IMR-90 (cell line): Measurements from ENCODE around the gene TAGLN. TPM values are rescaled to one million over a fixed set of nuclear protein-coding genes. Genes with fewer than 3 reads are reported as not detected.

Experiments
- ATAC-seq: fragments of 200-7000 bp; cut with Tn5 transposase; 2 replicates; pipeline ENCODE4 v1.9.1; 2020; ENCODE audit warnings: low read depth, mild to moderate bottlenecking, moderate library complexity
- BruUV-seq: library from RNA; stranded (reverse); fragments of 400-500 nt; replicated peaks from 2 replicates; lab custom pipeline; 2021; lab: Mats Ljungman, UMichigan
- CTCF ChIA-PET: fragments of 300-600 bp; formaldehyde crosslinking; extraction: SDS; loops from one replicate; lab custom pipeline; 2021; ENCODE audit warnings: antibody characterized with exemption; lab: Yijun Ruan, JAX
- POLR2A ChIA-PET: fragments of 300-600 bp; sonication (Branson Sonifier 250); formaldehyde crosslinking; loops from one replicate; lab custom pipeline; 2022; ENCODE audit warnings: antibody characterized with exemption; ENCODE audit not compliant: unreplicated experiment; lab: Charles Lee
- DNase-seq: peaks from one replicate; pipeline ENCODE4 v3.0.0; 2013
- H2AFZ ChIP-seq: replicated peaks from 2 replicates; pipeline ENCODE3; 2013; ENCODE audit warnings: low read length, mild to moderate bottlenecking; ENCODE audit not compliant: poor library complexity
- H2AK5ac ChIP-seq: 2 replicates; pipeline ENCODE4 v1.6.1; 2013; ENCODE audit warnings: low read depth, low read length, inconsistent platforms
- H2AK9ac ChIP-seq: replicated peaks from 2 replicates; pipeline ENCODE3; 2013; ENCODE audit warnings: mild to moderate bottlenecking, low read depth, low read length, moderate library complexity; ENCODE audit not compliant: poor library complexity
- H2BK120ac ChIP-seq: 2 replicates; pipeline ENCODE4 v1.6.1; 2013; ENCODE audit warnings: low read depth, low read length, inconsistent platforms
- H2BK15ac ChIP-seq: 3 replicates; pipeline ENCODE4 v1.6.1; 2013; ENCODE audit warnings: low read depth, low read length, inconsistent platforms
- H2BK20ac ChIP-seq: 2 replicates; pipeline ENCODE4 v1.6.1; 2013; ENCODE audit warnings: low read depth, mild to moderate bottlenecking, inconsistent platforms, low read length, moderate library complexity
- H2BK5ac ChIP-seq: 2 replicates; pipeline ENCODE4 v1.6.1; 2013; ENCODE audit warnings: mild to moderate bottlenecking, low read depth, low read length, inconsistent platforms; ENCODE audit not compliant: poor library complexity, severe bottlenecking
- H3K14ac ChIP-seq: replicated peaks from 2 replicates; pipeline ENCODE4 v1.6.1; 2013; ENCODE audit warnings: low read depth, low read length, inconsistent platforms
- H3K18ac ChIP-seq: 2 replicates; pipeline ENCODE4 v1.6.1; 2013; ENCODE audit warnings: low read depth, low read length, control low read depth
- H3K23ac ChIP-seq: 2 replicates; pipeline ENCODE4 v1.6.1; 2013; ENCODE audit warnings: low read depth, low read length, inconsistent platforms
- H3K27ac ChIP-seq: 2 replicates; pipeline ENCODE4 v1.5.1; 2013; ENCODE audit warnings: mild to moderate bottlenecking, control low read depth, low read length; ENCODE audit not compliant: insufficient read depth
- H3K27me3 ChIP-seq: 2 replicates; pipeline ENCODE4 v1.6.1; 2013; ENCODE audit warnings: low read length; ENCODE audit not compliant: control insufficient read depth, insufficient read depth
- H3K36me3 ChIP-seq: 2 replicates; pipeline ENCODE4 v1.6.1; 2013; ENCODE audit warnings: low read length, mixed read lengths; ENCODE audit not compliant: control insufficient read depth, insufficient read depth
- H3K4ac ChIP-seq: 2 replicates; pipeline ENCODE4 v1.6.1; 2013; ENCODE audit warnings: low read depth, low read length, inconsistent platforms
- H3K4me1 ChIP-seq: 2 replicates; pipeline ENCODE4 v1.6.1; 2013; ENCODE audit warnings: low read length, mixed read lengths; ENCODE audit not compliant: control insufficient read depth, insufficient read depth
- H3K4me2 ChIP-seq: 2 replicates; pipeline ENCODE4 v1.6.1; 2013; ENCODE audit warnings: low read depth, mild to moderate bottlenecking, control low read depth, low read length, moderate library complexity
- H3K4me3 ChIP-seq: 2 replicates; pipeline ENCODE4 v1.5.1; 2013; ENCODE audit warnings: low read depth, mild to moderate bottlenecking, control low read depth, low read length, moderate library complexity; ENCODE audit not compliant: insufficient read depth
- H3K56ac ChIP-seq: 2 replicates; pipeline ENCODE4 v1.6.1; 2013; ENCODE audit warnings: low read length, inconsistent platforms; ENCODE audit not compliant: insufficient read depth; ENCODE audit errors: extremely low read depth
- H3K79me1 ChIP-seq, 2 experiments: 2 replicates each; pipeline ENCODE4 v1.6.1; 2013; ENCODE audit warnings: low read length in 2 of 2, inconsistent platforms in 1 of 2, low read depth in 1 of 2
- H3K9ac ChIP-seq: 2 replicates; pipeline ENCODE4 v1.6.1; 2013; ENCODE audit warnings: low read depth, low read length, control low read depth
- H3K9me1 ChIP-seq: 2 replicates; pipeline ENCODE4 v1.6.1; 2013; ENCODE audit warnings: low read length, inconsistent platforms; ENCODE audit not compliant: insufficient read depth
- H3K9me3 ChIP-seq: 2 replicates; pipeline ENCODE4 v1.6.1; 2013; ENCODE audit warnings: low read length; ENCODE audit not compliant: control insufficient read depth, insufficient read depth
- H4K20me1 ChIP-seq: 2 replicates; pipeline ENCODE4 v1.6.1; 2013; ENCODE audit warnings: low read length, inconsistent platforms; ENCODE audit not compliant: insufficient read depth
- H4K5ac ChIP-seq: 2 replicates; pipeline ENCODE4 v1.6.1; 2013; ENCODE audit warnings: mild to moderate bottlenecking, low read depth, low read length, control low read depth
- H4K8ac ChIP-seq, 2 experiments: 2 replicates each; pipeline ENCODE4 v1.6.1; 2013; ENCODE audit warnings: low read depth in 2 of 2, low read length in 2 of 2, control low read depth in 1 of 2, inconsistent platforms in 1 of 2
- H4K91ac ChIP-seq: 2 replicates; pipeline ENCODE4 v1.6.1; 2013; ENCODE audit warnings: low read depth, low read length, inconsistent platforms; ENCODE audit not compliant: insufficient read depth
- BHLHE40 ChIP-seq: fragments of 150-350 bp; IDR thresholded peaks from 2 replicates; pipeline ENCODE4 v1.6.1; 2016; ENCODE audit warnings: mild to moderate bottlenecking, low read depth, low read length
- CEBPB ChIP-seq: IDR thresholded peaks from 2 replicates; pipeline ENCODE4 v1.6.1; 2012; ENCODE audit warnings: low read depth, low read length, improper control_type of control experiment
- CHD1 ChIP-seq: IDR thresholded peaks from 2 replicates; pipeline ENCODE4 v1.6.1; 2012; ENCODE audit warnings: low read depth, low read length, improper control_type of control experiment
- FOS ChIP-seq: fragments of 150-350 bp; IDR thresholded peaks from 2 replicates; pipeline ENCODE4 v1.6.1; 2016; ENCODE audit warnings: low read depth, low read length
- MAFK ChIP-seq: IDR thresholded peaks from 2 replicates; pipeline ENCODE4 v1.6.1; 2012; ENCODE audit warnings: low read depth, low read length, improper control_type of control experiment
- MAZ ChIP-seq: IDR thresholded peaks from 2 replicates; pipeline ENCODE4 v1.6.1; 2012; ENCODE audit warnings: low read depth, mild to moderate bottlenecking, low read length, improper control_type of control experiment, moderate library complexity, borderline replicate concordance
- MXI1 ChIP-seq: IDR thresholded peaks from 2 replicates; pipeline ENCODE4 v1.6.1; 2012; ENCODE audit warnings: low read depth, mild to moderate bottlenecking, low read length, moderate library complexity, borderline replicate concordance
- NFE2L2 ChIP-seq: fragments of 150-350 bp; IDR thresholded peaks from 2 replicates; pipeline ENCODE4 v1.6.1; 2016; ENCODE audit warnings: low read depth, mild to moderate bottlenecking, low read length
- POLR2A ChIP-seq: IDR thresholded peaks from 2 replicates; pipeline ENCODE4 v1.6.1; 2012; ENCODE audit warnings: mild to moderate bottlenecking, low read depth, low read length
- RAD21 ChIP-seq: IDR thresholded peaks from 2 replicates; pipeline ENCODE4 v1.6.1; 2012; ENCODE audit warnings: low read length, improper control_type of control experiment
- RCOR1 ChIP-seq: IDR thresholded peaks from 2 replicates; pipeline ENCODE4 v1.6.1; 2012; ENCODE audit warnings: mild to moderate bottlenecking, low read length, improper control_type of control experiment; ENCODE audit not compliant: insufficient replicate concordance
- RFX5 ChIP-seq: IDR thresholded peaks from 2 replicates; pipeline ENCODE4 v1.8.0; 2012; ENCODE audit warnings: low read depth, mild to moderate bottlenecking, low read length, moderate library complexity
- SMC3 ChIP-seq: fragments of 150-350 bp; IDR thresholded peaks from 2 replicates; pipeline ENCODE4 v1.6.1; 2016; ENCODE audit warnings: low read depth, mild to moderate bottlenecking, antibody characterized with exemption, low read length, moderate library complexity
- WGBS, 2 experiments: methylation state at CpG; one replicate each; pipeline versions ENCODE4 v1.1.5 to v1.1.7; 2013; ENCODE audit warnings: missing lambda C conversion rate in 2 of 2; ENCODE audit not compliant: insufficient read length in 1 of 2; ENCODE audit errors: extremely low coverage in 2 of 2; 5-methylcytosine and 5-hydroxymethylcytosine counted together
- dilution Hi-C: fragments of 300-500 bp; cut with HindIII; formaldehyde crosslinking; loops from one replicate; pipeline ENCODE4 v1.14.3; 2018; ENCODE audit warnings: low sequenced_read_pairs; ENCODE audit not compliant: unreplicated experiment
- in situ Hi-C: fragments of 300-500 bp; cut with MboI; formaldehyde crosslinking; loops from 3 replicates; pipeline ENCODE4 v1.14.3; 2019; ENCODE audit warnings: low sequenced_read_pairs, inconsistent platforms, mixed read lengths
- intact Hi-C: fragments of 100-400 bp; cut with micrococcal nuclease; formaldehyde crosslinking; loops from 2 replicates; pipeline ENCODE4 v1.10.0; 2022
- polyA plus RNA-seq, 3 experiments: library from polyadenylated mRNA; depleted of rRNA; stranded (reverse); fragments of >200 nt; gene quantifications; 2 replicates each; pipeline ENCODE4 v1.2.3, GENCODE V29; 2012; ENCODE audit warnings: low replicate concordance in 1 of 3
- total RNA-seq: library from RNA; depleted of rRNA; stranded (reverse); fragments of >200 nt; gene quantifications from 2 replicates; pipeline ENCODE4 v1.2.3, GENCODE V29; 2012
- TF ChIP-seq, protein P1 (sequence below): fragments of 150-350 bp; IDR thresholded peaks from 2 replicates; pipeline ENCODE4 v1.6.1; 2017; ENCODE audit warnings: mild to moderate bottlenecking, antibody characterized with exemption, low read length, low read depth
- TF ChIP-seq, protein P2 (sequence below): fragments of 150-350 bp; IDR thresholded peaks from 2 replicates; pipeline ENCODE4 v1.6.1; 2016; ENCODE audit warnings: low read depth, mild to moderate bottlenecking, low read length, moderate library complexity, borderline replicate concordance
- TF ChIP-seq, protein P3 (sequence below): conservative IDR thresholded peaks from 2 replicates; pipeline ENCODE4 v1.5.1; 2012; ENCODE audit warnings: mild to moderate bottlenecking, low read depth, low read length, improper control_type of control experiment

TAGLN gene
- total and polyA plus RNA-seq, 2 of the 4 experiments (the other 2 are of a cell fraction), result 2,558 to 3,760 TPM

DNA sequence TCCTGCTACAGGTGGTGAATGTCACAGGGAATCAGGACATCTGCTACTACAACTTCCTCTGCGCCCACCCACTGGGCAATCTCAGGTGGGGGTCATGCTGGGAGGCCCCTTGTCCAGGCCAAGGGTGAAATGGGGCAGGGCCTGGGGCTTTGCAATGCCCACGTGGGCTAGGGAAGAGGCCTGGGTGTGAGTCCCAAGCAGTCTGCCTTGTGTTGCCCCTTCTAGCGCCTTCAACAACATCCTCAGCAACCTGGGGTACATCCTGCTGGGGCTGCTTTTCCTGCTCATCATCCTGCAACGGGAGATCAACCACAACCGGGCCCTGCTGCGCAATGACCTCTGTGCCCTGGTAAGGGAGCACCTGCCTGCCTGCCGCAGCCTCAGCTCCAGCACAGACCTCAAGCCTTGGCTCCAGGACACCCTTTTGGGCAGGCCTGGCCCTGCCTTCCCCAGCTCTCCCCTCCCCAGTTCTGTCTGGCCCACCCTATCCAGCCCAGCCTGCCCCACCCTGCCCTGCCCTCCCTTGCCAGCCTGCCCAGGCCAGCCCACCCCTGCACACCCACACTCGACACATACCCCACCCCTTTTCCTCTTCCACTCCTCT, 9.1 kb upstream of the TAGLN start:
- H4K20me1 ChIP-seq, result no peaks in the 10 kb centered on the region
- no peak overlapping the region for H3K9ac ChIP-seq
- 0 out of 2 replicates have a peak, but pooled peaks cover 4% of the 10 kb centered on the region for H3K9me1 ChIP-seq
- H3K27ac ChIP-seq, result no peak overlapping the region
- dilution Hi-C loops (no loop called here), intact Hi-C loops (no loop called here), in situ Hi-C loops (no loop called here)
- peaks cover 70% of the 10 kb centered on the region for H3K36me3 ChIP-seq
- ChIA-PET CTCF (no interaction called here), POLR2A (no interaction called here)
- no peak overlapping the region for H3K23ac ChIP-seq
- no peaks in the 10 kb centered on the region for H3K79me1 ChIP-seq
- no TSS peak for BruUV-seq
- no peaks in the 10 kb centered on the region for H3K4me1 ChIP-seq
- no peak overlapping the region for H2AK9ac ChIP-seq
- no peak overlapping the region for H2BK20ac ChIP-seq
- no peak overlapping the region for H2AFZ ChIP-seq
- WGBS, 2 experiments, result 93% methylated on average over 4 of the region's 8 CpGs; no CpG with 5 or more reads in 1 of the 2 experiments
- no peak overlapping the region for H2BK15ac ChIP-seq
- no peak overlapping the region for H2BK120ac ChIP-seq
- no peak overlapping the region for H4K8ac ChIP-seq
- no peak overlapping the region for H3K14ac ChIP-seq
- H3K18ac ChIP-seq, result no peak overlapping the region
- no peaks in the 10 kb centered on the region for H3K9me3 ChIP-seq
- DNase-seq, result no peak
- no peak overlapping the region for H4K5ac ChIP-seq
- no peak overlapping the region for H3K4me2 ChIP-seq
- no peak overlapping the region for H3K4ac ChIP-seq
- H2AK5ac ChIP-seq, result no peak overlapping the region
- H3K27me3 ChIP-seq, result no peaks in the 10 kb centered on the region
- ATAC-seq, result no peak
- H2BK5ac ChIP-seq, result no peak overlapping the region
- no peak overlapping the region for H3K56ac ChIP-seq
- no peak for TF ChIP-seq MAFK
- no peak for TF ChIP-seq FOS
- TF ChIP-seq RFX5, result no peak
- TF ChIP-seq, protein P1, sequence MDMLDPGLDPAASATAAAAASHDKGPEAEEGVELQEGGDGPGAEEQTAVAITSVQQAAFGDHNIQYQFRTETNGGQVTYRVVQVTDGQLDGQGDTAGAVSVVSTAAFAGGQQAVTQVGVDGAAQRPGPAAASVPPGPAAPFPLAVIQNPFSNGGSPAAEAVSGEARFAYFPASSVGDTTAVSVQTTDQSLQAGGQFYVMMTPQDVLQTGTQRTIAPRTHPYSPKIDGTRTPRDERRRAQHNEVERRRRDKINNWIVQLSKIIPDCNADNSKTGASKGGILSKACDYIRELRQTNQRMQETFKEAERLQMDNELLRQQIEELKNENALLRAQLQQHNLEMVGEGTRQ, result no peak
- no peak for TF ChIP-seq MAZ
- TF ChIP-seq, protein P2, sequence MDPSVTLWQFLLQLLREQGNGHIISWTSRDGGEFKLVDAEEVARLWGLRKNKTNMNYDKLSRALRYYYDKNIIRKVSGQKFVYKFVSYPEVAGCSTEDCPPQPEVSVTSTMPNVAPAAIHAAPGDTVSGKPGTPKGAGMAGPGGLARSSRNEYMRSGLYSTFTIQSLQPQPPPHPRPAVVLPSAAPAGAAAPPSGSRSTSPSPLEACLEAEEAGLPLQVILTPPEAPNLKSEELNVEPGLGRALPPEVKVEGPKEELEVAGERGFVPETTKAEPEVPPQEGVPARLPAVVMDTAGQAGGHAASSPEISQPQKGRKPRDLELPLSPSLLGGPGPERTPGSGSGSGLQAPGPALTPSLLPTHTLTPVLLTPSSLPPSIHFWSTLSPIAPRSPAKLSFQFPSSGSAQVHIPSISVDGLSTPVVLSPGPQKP, result no peak
- TF ChIP-seq BHLHE40, result no peak
- TF ChIP-seq NFE2L2, result no peak
- TF ChIP-seq MXI1, result no peak
- TF ChIP-seq RCOR1, result no peak
- TF ChIP-seq SMC3, result no peak
- TF ChIP-seq CEBPB, result no peak
- no peak for TF ChIP-seq POLR2A
- no peak for TF ChIP-seq CHD1
- no peak for TF ChIP-seq RAD21
- TF ChIP-seq, protein P3, sequence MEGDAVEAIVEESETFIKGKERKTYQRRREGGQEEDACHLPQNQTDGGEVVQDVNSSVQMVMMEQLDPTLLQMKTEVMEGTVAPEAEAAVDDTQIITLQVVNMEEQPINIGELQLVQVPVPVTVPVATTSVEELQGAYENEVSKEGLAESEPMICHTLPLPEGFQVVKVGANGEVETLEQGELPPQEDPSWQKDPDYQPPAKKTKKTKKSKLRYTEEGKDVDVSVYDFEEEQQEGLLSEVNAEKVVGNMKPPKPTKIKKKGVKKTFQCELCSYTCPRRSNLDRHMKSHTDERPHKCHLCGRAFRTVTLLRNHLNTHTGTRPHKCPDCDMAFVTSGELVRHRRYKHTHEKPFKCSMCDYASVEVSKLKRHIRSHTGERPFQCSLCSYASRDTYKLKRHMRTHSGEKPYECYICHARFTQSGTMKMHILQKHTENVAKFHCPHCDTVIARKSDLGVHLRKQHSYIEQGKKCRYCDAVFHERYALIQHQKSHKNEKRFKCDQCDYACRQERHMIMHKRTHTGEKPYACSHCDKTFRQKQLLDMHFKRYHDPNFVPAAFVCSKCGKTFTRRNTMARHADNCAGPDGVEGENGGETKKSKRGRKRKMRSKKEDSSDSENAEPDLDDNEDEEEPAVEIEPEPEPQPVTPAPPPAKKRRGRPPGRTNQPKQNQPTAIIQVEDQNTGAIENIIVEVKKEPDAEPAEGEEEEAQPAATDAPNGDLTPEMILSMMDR, result no peak
- no peak overlapping the region for H3K4me3 ChIP-seq
- no peak overlapping the region for H4K91ac ChIP-seq
